Measurements from ENCODE around the gene PHLDB1. TPM values are rescaled to one million over a fixed set of nuclear protein-coding genes. Genes with fewer than 3 reads are reported as not detected.

The PHLDB1 gene
- total RNA-seq, 1 donor from 2014 or later = 120 TPM

DNA sequence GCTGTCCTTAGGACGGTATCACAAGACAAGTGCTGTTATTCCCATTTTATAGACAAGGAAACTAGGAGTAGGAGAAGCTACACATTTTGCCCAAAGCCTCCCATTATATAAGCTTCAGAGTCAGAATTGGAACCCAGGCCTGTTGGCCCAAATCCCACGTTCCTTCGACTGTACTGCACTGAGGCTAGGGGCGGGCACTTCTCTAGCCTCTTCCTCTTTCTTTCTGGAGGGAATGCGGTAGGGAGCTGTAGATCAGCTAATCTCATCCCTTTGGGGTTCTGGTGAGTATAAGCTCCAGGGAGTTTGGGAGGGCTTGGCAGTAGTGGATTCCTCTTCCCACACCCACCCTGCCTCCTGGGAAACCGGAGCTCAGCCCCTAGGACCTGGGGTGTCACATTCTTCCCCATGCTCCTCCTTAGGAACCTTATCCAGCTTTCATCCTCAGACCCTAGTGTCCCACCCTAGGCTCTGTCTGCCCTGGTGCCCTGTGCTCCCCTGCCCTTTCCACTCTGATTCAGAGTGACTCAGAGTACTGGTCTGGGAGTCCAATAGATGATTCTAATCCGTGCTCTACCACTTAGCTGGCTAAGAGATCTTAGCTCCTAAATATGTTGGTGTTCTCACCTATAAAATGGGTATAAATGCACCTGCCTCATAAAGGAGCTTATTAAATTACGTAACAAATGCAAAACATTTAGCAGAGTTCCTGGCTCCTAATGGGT is 29.3 kb downstream of the PHLDB1 start:
- no peak for DNase-seq (ENCODE audit: low read depth, low spot score)
- TF ChIP-seq, protein P1, sequence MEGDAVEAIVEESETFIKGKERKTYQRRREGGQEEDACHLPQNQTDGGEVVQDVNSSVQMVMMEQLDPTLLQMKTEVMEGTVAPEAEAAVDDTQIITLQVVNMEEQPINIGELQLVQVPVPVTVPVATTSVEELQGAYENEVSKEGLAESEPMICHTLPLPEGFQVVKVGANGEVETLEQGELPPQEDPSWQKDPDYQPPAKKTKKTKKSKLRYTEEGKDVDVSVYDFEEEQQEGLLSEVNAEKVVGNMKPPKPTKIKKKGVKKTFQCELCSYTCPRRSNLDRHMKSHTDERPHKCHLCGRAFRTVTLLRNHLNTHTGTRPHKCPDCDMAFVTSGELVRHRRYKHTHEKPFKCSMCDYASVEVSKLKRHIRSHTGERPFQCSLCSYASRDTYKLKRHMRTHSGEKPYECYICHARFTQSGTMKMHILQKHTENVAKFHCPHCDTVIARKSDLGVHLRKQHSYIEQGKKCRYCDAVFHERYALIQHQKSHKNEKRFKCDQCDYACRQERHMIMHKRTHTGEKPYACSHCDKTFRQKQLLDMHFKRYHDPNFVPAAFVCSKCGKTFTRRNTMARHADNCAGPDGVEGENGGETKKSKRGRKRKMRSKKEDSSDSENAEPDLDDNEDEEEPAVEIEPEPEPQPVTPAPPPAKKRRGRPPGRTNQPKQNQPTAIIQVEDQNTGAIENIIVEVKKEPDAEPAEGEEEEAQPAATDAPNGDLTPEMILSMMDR (conservative IDR thresholded peaks at IDR 0.05) = no peak
- peaks cover 23% of the 10 kb centered on the region for H3K4me1 Mint-ChIP-seq
- H3K27me3 Mint-ChIP-seq (ENCODE audit: low read depth) = no peaks in the 10 kb centered on the region
- peaks cover 10% of the 10 kb centered on the region for H3K36me3 Mint-ChIP-seq (ENCODE audit: low read depth)
- H3K9me3 Mint-ChIP-seq = no peaks in the 10 kb centered on the region
- no peak overlapping the region for H3K27ac Mint-ChIP-seq (ENCODE audit: unreplicated experiment)
- H3K4me3 Mint-ChIP-seq = no peak overlapping the region

DNA sequence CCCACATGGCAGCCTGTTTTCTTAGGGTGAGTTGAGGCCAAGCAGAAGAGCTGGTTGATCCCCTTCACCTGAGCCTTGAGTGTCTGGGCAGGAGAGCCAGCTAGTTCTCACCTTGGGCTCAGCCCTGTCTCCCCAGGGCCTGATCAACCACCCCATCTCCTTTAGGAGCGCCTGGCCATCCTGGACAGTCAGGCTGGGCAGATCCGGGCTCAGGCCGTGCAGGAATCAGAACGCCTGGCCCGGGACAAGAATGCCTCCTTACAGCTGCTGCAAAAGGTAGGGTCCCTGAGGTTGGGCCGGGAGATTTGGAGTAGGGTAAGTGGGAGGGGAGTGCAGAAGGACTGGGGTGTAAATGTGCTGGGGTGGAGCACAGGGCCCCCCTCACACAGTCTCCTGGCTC is 31.3 kb downstream of the PHLDB1 start:
- no peak overlapping the region for H3K4me3 Mint-ChIP-seq
- TF ChIP-seq, protein P1 (conservative IDR thresholded peaks at IDR 0.05) = no peak
- peaks cover 18% of the 10 kb centered on the region for H3K4me1 Mint-ChIP-seq
- no peaks in the 10 kb centered on the region for H3K9me3 Mint-ChIP-seq
- peaks cover 7% of the 10 kb centered on the region for H3K36me3 Mint-ChIP-seq (ENCODE audit: low read depth)
- no peaks in the 10 kb centered on the region for H3K27me3 Mint-ChIP-seq (ENCODE audit: low read depth)
- DNase-seq (ENCODE audit: low read depth, low spot score) = no peak
- no peak overlapping the region for H3K27ac Mint-ChIP-seq (ENCODE audit: unreplicated experiment)

- TF ChIP-seq, protein P1 (conservative IDR thresholded peaks at IDR 0.05) = no peak
- Mint-ChIP-seq H3K36me3 (ENCODE audit: low read depth) (peaks cover 8% of the 10 kb centered on the region), H3K4me3 (no peak overlapping the region), H3K27ac (ENCODE audit: unreplicated experiment) (peak overlapping the region; percentile 64), H3K9me3 (no peaks in the 10 kb centered on the region), H3K27me3 (ENCODE audit: low read depth) (no peaks in the 10 kb centered on the region), H3K4me1 (peaks cover 8% of the 10 kb centered on the region)
- no peak for DNase-seq (ENCODE audit: low read depth, low spot score)
Observed at GRCh38 chr11:118639899-118640298, 32.5 kb downstream of the PHLDB1 start.

DNA sequence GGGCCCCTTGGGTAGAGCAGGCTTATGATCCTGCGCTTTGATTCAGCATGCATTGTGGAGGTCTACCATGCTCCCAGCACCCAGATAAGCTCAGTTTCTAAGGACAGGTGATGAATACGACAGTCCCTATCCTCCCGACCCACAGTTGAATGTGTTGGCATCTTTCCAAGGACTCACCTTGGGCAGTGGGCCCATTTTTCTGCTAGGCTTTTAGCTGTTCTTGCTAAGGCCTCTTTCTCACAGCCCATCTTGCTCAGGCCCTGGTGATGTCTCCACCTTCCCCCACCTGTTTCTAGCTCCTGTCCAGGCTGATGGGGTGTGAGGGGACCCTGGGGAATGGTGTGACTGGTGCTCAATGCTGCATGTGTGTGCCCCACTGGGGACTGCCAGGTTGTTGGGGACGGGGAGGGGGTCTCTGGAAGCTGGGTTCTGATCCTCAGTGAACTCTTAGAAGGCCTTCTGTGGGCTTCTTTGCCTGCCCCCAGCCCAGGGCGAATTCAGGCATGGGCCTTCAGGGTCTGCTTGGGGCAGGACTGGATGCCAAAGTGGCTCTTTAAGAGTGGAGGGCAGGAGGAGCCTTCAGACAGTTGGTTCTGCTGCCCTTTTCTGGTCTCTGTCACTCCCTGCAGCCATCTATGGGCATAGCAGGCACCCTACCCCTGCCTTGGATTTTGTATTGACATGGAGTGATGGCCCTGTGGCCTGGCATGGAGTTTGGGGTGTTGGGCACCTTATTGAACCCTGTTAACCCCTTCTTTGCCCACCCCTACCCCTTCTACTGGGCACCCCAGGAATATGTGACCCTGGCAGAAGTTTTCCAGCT is 33.1 kb downstream of the PHLDB1 start:
- peak overlapping the region; percentile 64 for H3K27ac Mint-ChIP-seq (ENCODE audit: unreplicated experiment)
- no peaks in the 10 kb centered on the region for H3K27me3 Mint-ChIP-seq (ENCODE audit: low read depth)
- peaks cover 9% of the 10 kb centered on the region for H3K36me3 Mint-ChIP-seq (ENCODE audit: low read depth)
- no peak for DNase-seq (ENCODE audit: low read depth, low spot score)
- no peaks in the 10 kb centered on the region for H3K9me3 Mint-ChIP-seq
- no peak overlapping the region for H3K4me3 Mint-ChIP-seq
- peaks cover 4% of the 10 kb centered on the region for H3K4me1 Mint-ChIP-seq
- TF ChIP-seq, protein P1 (conservative IDR thresholded peaks at IDR 0.05) = no peak

GRCh38 chr11:118641397-118642019 is 34.1 kb downstream of the PHLDB1 start:
- Mint-ChIP-seq H3K27ac (ENCODE audit: unreplicated experiment) (no peak overlapping the region), H3K4me3 (no peak overlapping the region), H3K4me1 (no peaks in the 10 kb centered on the region), H3K27me3 (ENCODE audit: low read depth) (no peaks in the 10 kb centered on the region), H3K9me3 (no peaks in the 10 kb centered on the region), H3K36me3 (ENCODE audit: low read depth) (peaks cover 12% of the 10 kb centered on the region)
- TF ChIP-seq, protein P1 (conservative IDR thresholded peaks at IDR 0.05) = no peak
- DNase-seq (ENCODE audit: low read depth, low spot score) = no peak

Data from neural crest cell (in vitro differentiated cells).